Testis (tissue), 3 donors: Measurements from ENCODE around the gene TNS2. TPM values are rescaled to one million over a fixed set of nuclear protein-coding genes. Genes with fewer than 3 reads are reported as not detected.

ENCODE experiments used
- DNase-seq: peaks from one replicate; pipeline ENCODE4 v3.0.0-alpha.2; 2019
- H3K27ac ChIP-seq, 2 donors: fragments of 200-600 bp; sonication (generic); one replicate each; pipeline ENCODE4 v1.5.1; 2019
- H3K27me3 ChIP-seq: fragments of 200-600 bp; sonication (generic); one replicate; pipeline ENCODE4 v1.5.1; 2019
- H3K36me3 ChIP-seq: fragments of 200-600 bp; sonication (generic); one replicate; pipeline ENCODE4 v1.5.1; 2017; ENCODE audit warnings: low read depth; ENCODE audit errors: missing control alignments
- H3K4me1 ChIP-seq: fragments of 200-600 bp; sonication (generic); one replicate; pipeline ENCODE4 v1.5.1; 2019
- H3K4me3 ChIP-seq, 2 donors: fragments of 200-600 bp; sonication (generic); one replicate each; pipeline ENCODE4 v1.5.1; 2017 to 2019
- H3K9me3 ChIP-seq: fragments of 200-600 bp; sonication (generic); one replicate; pipeline ENCODE4 v1.5.1; 2017
- CTCF ChIP-seq, 3 experiments: fragments of 450-650 bp in 2 of 3; fragments of 200-600 bp in 1 of 3; sonication (generic) in 1 of 3; IDR thresholded peaks; one replicate each; pipeline ENCODE4 v1.5.1; 2016 to 2019; ENCODE audit warnings: antibody characterized with exemption in 3 of 3, mild to moderate bottlenecking in 2 of 3, moderate library complexity in 1 of 3
- POLR2A ChIP-seq: fragments of 450-650 bp; IDR thresholded peaks from one replicate; pipeline ENCODE4 v1.6.1; 2017; ENCODE audit warnings: antibody characterized with exemption, mild to moderate bottlenecking, moderate library complexity
- WGBS, 2 donors: methylation state at CpG; one replicate each; pipeline ENCODE4 v1.1.5; 2018; 5-methylcytosine and 5-hydroxymethylcytosine counted together
- intact Hi-C: fragments of 100-400 bp; cut with DNase I; formaldehyde crosslinking; loops from one replicate; pipeline ENCODE4 v1.15.1; 2023; ENCODE audit warnings: low total_unique reads
- polyA plus RNA-seq: library from polyadenylated mRNA; stranded (reverse); fragments of 350-450 nt; fragmentation: Illumina TruSeq; extraction: RNeasy Lipid Tissue Mini Kit (QIAGEN cat#74804); gene quantifications from one replicate; pipeline ENCODE4 v1.2.3, GENCODE V29; 2014; ENCODE audit warnings: low read depth, low replicate concordance; ENCODE audit not compliant: insufficient read depth
- total RNA-seq, 2 donors: library from RNA; depleted of rRNA; stranded (reverse); fragments of >200 nt; gene quantifications; one replicate each; pipeline ENCODE4 v1.2.3, GENCODE V29; 2016

Gene TNS2
- total and polyA plus RNA-seq, 3 donors from 2014 or later: 47.0 to 138 (median 108) TPM

- DNase-seq: no peak
- no peak for TF ChIP-seq CTCF (IDR thresholded peaks at IDR 0.05)
- TF ChIP-seq POLR2A: no peak
- H3K9me3 ChIP-seq: no peaks in the 10 kb centered on the region
- H3K4me3 ChIP-seq: peak overlapping the region; percentile 59 to 82
- 15 to 30% methylated on average over 12 to 24 of the region's 25 CpGs for WGBS, 2 donors
- H3K4me1 ChIP-seq: peaks cover 8% of the 10 kb centered on the region
- H3K27ac ChIP-seq: peak overlapping the region; percentile 91
- H3K36me3 ChIP-seq: no peaks in the 10 kb centered on the region
- no peaks in the 10 kb centered on the region for H3K27me3 ChIP-seq
- intact Hi-C loops: no loop called here
Measured at GRCh38 chr12:53078425-53079225, 28.8 kb downstream of the TNS2 start.

- intact Hi-C loops: no loop called here
Measured at GRCh38 chr12:53079226-53080117, 29.6 kb downstream of the TNS2 start, which contains the start of gene SPRYD3. SPRYD3 (minus strand) TSS chr12:53079390; CDS start chr12:53079333, 57 bp downstream.

GRCh38 chr12:53082637-53083175, 32.8 kb downstream of the TNS2 start:
- no peak for DNase-seq
- 77% methylated on average over 2 of the region's 2 CpGs for WGBS, 2 donors
- H3K4me3 ChIP-seq: no peak overlapping the region
- peaks cover 8% of the 10 kb centered on the region for H3K4me1 ChIP-seq
- no peak for TF ChIP-seq POLR2A
- no peak for TF ChIP-seq CTCF (IDR thresholded peaks at IDR 0.05)
- H3K36me3 ChIP-seq: no peaks in the 10 kb centered on the region
- intact Hi-C loops: no loop called here
- H3K9me3 ChIP-seq: no peaks in the 10 kb centered on the region
- H3K27ac ChIP-seq: no peak overlapping the region
- H3K27me3 ChIP-seq: no peaks in the 10 kb centered on the region

More at GRCh38 chr12:53079226-53080117, 29.6 kb downstream of the TNS2 start, which contains the start of gene SPRYD3:
- Histone ChIP-seq H3K4me1 (peaks cover 8% of the 10 kb centered on the region), H3K36me3 (no peaks in the 10 kb centered on the region), H3K27me3 (no peaks in the 10 kb centered on the region), H3K4me3 (peak within 1 kb of the TSS; percentile 59 to 82), H3K27ac (peak within 1 kb of the TSS; percentile 91), H3K9me3 (no peaks in the 10 kb centered on the region)
- TF ChIP-seq CTCF (IDR thresholded peaks at IDR 0.05) (peak in 1 of 3 experiments; percentile 2), POLR2A (peak; percentile 47)
- DNase-seq: peak; percentile 98
- WGBS, 2 donors: 1% methylated on average over 26 to 52 of the region's 67 CpGs

GRCh38 chr12:53086361-53086760, 36.5 kb downstream of the TNS2 start:
- DNase-seq: no peak
- Histone ChIP-seq H3K4me3 (no peak overlapping the region), H3K27me3 (no peaks in the 10 kb centered on the region), H3K36me3 (no peaks in the 10 kb centered on the region), H3K27ac (no peak overlapping the region), H3K4me1 (no peaks in the 10 kb centered on the region), H3K9me3 (no peaks in the 10 kb centered on the region)
- TF ChIP-seq POLR2A: no peak
- no peak for TF ChIP-seq CTCF (IDR thresholded peaks at IDR 0.05)
- 69 to 79% methylated on average over 3 of the region's 3 CpGs for WGBS, 2 donors
- intact Hi-C loops: no loop called here
